Erythroblast (primary cell): ENCODE data around the gene ACSM6.

Source experiments
- GATA1 ChIP-seq: IDR thresholded peaks from 2 replicates; pipeline ENCODE4 v1.6.1; 2011; ENCODE audit warnings: low read depth, mild to moderate bottlenecking, control low read depth, low read length, moderate library complexity
- POLR2A ChIP-seq: IDR thresholded peaks from 2 replicates; pipeline ENCODE4 v1.6.1; 2011; ENCODE audit warnings: mild to moderate bottlenecking, low read length

DNA sequence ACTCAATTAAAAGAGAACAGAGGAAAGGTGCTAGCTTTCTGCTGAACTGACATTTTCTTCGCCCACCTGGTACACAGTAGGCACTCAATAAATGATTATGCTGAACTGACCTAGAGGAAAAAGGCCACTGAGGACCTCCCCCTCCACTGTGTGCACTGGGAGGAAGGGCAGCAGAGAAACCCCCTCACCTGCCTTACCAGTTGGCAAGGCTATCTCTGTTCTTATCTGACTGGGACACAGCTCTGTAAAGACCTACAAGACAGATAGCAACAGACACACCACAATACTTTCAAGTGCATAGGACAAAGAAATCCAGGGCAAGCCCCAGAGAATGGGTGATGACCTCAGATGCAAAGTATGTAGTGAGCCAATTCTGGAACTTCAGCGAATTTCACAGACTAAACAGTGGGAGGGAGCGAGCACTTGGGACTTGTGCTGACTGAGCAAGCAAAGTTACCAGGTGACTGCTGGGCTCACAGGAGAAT is 66.4 kb downstream of the ACSM6 start:
- TF ChIP-seq POLR2A (no peak), GATA1 (no peak)
